Panc1 (cell line): ENCODE results near the gene PFKM. TPM values are rescaled to one million over a fixed set of nuclear protein-coding genes. Genes with fewer than 3 reads are reported as not detected.

Experiments used
- ATAC-seq: fragments of 200-7000 bp; cut with Tn5 transposase; 2 replicates; pipeline ENCODE4 v1.9.1; 2020; ENCODE audit warnings: mild to moderate bottlenecking, moderate library complexity
- BruUV-seq: library from RNA; stranded (reverse); fragments of 400-500 nt; replicated peaks from 2 replicates; lab custom pipeline; 2021; lab: Mats Ljungman, UMichigan
- CTCF ChIA-PET: fragments of 300-600 bp; sonication (Branson Sonifier 250); formaldehyde crosslinking; loops from one replicate; lab custom pipeline; 2022; ENCODE audit warnings: antibody characterized with exemption; lab: Charles Lee
- POLR2A ChIA-PET: fragments of 300-600 bp; sonication (Branson Sonifier 250); formaldehyde crosslinking; loops from one replicate; lab custom pipeline; 2022; ENCODE audit warnings: antibody characterized with exemption; lab: Charles Lee
- DNase-seq: peaks from one replicate; pipeline ENCODE4 v3.0.0-alpha.2; 2010; ENCODE audit warnings: low read depth, low spot score
- H3K27ac ChIP-seq: 2 replicates; pipeline ENCODE4 v1.5.1; 2011; ENCODE audit warnings: mild to moderate bottlenecking, low read length, inconsistent platforms
- H3K27me3 ChIP-seq: fragments of 200-500 bp; sonication (Bioruptor generic); 2 replicates; pipeline ENCODE4 v1.6.0; 2014; ENCODE audit warnings: low read length, inconsistent platforms; ENCODE audit not compliant: control insufficient read depth, insufficient read depth
- H3K36me3 ChIP-seq: fragments of 200-500 bp; sonication (Bioruptor generic); 2 replicates; pipeline ENCODE4 v1.5.1; 2014; ENCODE audit warnings: inconsistent platforms, mild to moderate bottlenecking, low read length, moderate library complexity; ENCODE audit not compliant: control insufficient read depth, insufficient read depth
- H3K4me1 ChIP-seq: 2 replicates; pipeline ENCODE4 v1.5.1; 2011; ENCODE audit warnings: inconsistent platforms, mild to moderate bottlenecking, low read length, moderate library complexity; ENCODE audit not compliant: control insufficient read depth, insufficient read depth
- H3K4me3 ChIP-seq, 2 experiments: 2 replicates each; pipeline ENCODE4 v1.5.1; 2011 to 2012; ENCODE audit warnings: low read depth in 2 of 2, low read length in 2 of 2, mild to moderate bottlenecking in 2 of 2, inconsistent platforms in 1 of 2, moderate library complexity in 1 of 2
- H3K9me3 ChIP-seq: fragments of 200-500 bp; sonication (Bioruptor generic); 2 replicates; pipeline ENCODE4 v1.5.1; 2014; ENCODE audit warnings: low read depth, mild to moderate bottlenecking, inconsistent platforms, low read length, moderate library complexity; ENCODE audit not compliant: control insufficient read depth, insufficient read depth
- POLR2AphosphoS5 ChIP-seq: IDR thresholded peaks from 2 replicates; pipeline ENCODE4 v1.6.1; 2012; ENCODE audit warnings: mild to moderate bottlenecking, low read depth, low read length, moderate library complexity
- SIN3A ChIP-seq: IDR thresholded peaks from 2 replicates; pipeline ENCODE4 v1.6.1; 2012; ENCODE audit warnings: low read depth, mild to moderate bottlenecking, low read length, moderate library complexity, borderline replicate concordance; ENCODE audit not compliant: insufficient read depth
- TCF7L2 ChIP-seq: IDR thresholded peaks from 2 replicates; pipeline ENCODE4 v1.6.1; 2011; ENCODE audit warnings: mild to moderate bottlenecking, low read depth, low read length, inconsistent platforms
- in situ Hi-C: cut with HindIII; loops from 2 replicates; pipeline ENCODE4 v1.10.0; 2016; ENCODE audit warnings: low sequenced_read_pairs, low pct_unique_long_range_greater_than_20kb
- intact Hi-C: fragments of 100-400 bp; cut with micrococcal nuclease; formaldehyde crosslinking; loops from one replicate; pipeline ENCODE4 v1.10.0; 2022; ENCODE audit not compliant: unreplicated experiment
- total RNA-seq: library from RNA; stranded (reverse); gene quantifications from one replicate; pipeline ENCODE4 v1.2.1, GENCODE V29; 2021; ENCODE audit not compliant: unreplicated experiment
- TF ChIP-seq, protein P1 (sequence below): fragments of 450-650 bp; IDR thresholded peaks from 2 replicates; pipeline ENCODE4 v1.5.1; 2017; ENCODE audit warnings: mild to moderate bottlenecking
- TF ChIP-seq, protein P2 (sequence below), 2 experiments: IDR thresholded peaks; 2 replicates each; pipeline ENCODE4 v1.6.1; 2011 to 2012; ENCODE audit warnings: low read depth in 2 of 2, control low read depth in 1 of 2, low read length in 1 of 2, mild to moderate bottlenecking in 1 of 2, moderate library complexity in 1 of 2; ENCODE audit not compliant: insufficient read depth in 1 of 2

Gene PFKM
- total RNA-seq, 1 experiment from 2014 or later: 56.1 TPM

DNA sequence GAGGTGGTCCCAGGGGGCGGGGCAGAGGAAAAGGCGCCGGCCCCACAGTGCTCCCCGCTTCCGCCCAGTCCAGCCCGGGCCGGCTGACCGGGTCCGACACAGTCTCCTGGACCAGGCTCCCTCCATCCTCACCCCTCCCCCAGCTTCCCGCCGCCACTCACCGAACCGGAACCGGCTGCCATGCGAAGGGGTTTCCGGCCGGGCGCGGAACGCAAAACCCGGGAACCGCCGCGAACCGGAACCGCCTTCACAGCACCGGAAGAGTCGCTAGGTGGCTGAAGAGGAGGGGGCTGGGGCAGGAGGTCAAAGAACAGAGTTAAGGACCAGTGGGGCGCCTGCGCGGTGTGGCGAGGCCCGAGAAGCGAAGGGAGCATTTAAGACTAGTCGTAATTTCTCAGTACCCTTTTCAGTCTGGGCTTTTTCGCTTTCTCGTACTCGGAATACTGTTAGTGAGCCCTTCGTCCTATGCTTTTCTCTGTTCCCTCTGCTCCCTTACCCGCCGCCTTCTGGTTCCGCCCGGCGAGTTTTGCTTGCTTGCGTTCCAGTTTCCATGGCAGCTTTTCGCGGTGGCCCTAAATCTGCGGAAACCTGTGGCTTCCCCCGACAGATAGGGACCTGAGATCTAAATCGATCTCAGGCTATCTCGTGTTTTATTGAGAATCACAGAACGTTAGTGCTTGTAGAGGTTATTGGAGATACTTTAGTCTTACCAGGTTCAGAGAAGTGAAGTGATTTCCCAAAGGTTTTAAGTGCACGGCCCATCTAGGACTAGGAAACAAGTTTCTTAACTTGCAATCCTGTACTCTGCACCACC, 13.1 kb upstream of the PFKM start, which contains the start of gene SENP1:
Gene SENP1, minus strand, starts transcription at position 213 of the 814 bp plus-strand sequence. CDS start 4,607 bp downstream, outside the sequence.
- in situ Hi-C loops (no loop called here), intact Hi-C loops (loop anchor here (10.0 kb wide), 1 partner anchor 49 kb away; the partner anchor contains the start of gene ASB8)
- H3K27ac ChIP-seq: peak within 1 kb of the TSS; percentile 100
- peaks cover 20% of the 10 kb centered on the region for H3K4me1 ChIP-seq
- BruUV-seq: no TSS peak
- TF ChIP-seq TCF7L2: no peak
- TF ChIP-seq SIN3A: 0 out of 2 replicates have a peak, but pooled peaks have one; percentile 56
- TF ChIP-seq, protein P1, sequence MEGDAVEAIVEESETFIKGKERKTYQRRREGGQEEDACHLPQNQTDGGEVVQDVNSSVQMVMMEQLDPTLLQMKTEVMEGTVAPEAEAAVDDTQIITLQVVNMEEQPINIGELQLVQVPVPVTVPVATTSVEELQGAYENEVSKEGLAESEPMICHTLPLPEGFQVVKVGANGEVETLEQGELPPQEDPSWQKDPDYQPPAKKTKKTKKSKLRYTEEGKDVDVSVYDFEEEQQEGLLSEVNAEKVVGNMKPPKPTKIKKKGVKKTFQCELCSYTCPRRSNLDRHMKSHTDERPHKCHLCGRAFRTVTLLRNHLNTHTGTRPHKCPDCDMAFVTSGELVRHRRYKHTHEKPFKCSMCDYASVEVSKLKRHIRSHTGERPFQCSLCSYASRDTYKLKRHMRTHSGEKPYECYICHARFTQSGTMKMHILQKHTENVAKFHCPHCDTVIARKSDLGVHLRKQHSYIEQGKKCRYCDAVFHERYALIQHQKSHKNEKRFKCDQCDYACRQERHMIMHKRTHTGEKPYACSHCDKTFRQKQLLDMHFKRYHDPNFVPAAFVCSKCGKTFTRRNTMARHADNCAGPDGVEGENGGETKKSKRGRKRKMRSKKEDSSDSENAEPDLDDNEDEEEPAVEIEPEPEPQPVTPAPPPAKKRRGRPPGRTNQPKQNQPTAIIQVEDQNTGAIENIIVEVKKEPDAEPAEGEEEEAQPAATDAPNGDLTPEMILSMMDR: no peak
- TF ChIP-seq, protein P2, sequence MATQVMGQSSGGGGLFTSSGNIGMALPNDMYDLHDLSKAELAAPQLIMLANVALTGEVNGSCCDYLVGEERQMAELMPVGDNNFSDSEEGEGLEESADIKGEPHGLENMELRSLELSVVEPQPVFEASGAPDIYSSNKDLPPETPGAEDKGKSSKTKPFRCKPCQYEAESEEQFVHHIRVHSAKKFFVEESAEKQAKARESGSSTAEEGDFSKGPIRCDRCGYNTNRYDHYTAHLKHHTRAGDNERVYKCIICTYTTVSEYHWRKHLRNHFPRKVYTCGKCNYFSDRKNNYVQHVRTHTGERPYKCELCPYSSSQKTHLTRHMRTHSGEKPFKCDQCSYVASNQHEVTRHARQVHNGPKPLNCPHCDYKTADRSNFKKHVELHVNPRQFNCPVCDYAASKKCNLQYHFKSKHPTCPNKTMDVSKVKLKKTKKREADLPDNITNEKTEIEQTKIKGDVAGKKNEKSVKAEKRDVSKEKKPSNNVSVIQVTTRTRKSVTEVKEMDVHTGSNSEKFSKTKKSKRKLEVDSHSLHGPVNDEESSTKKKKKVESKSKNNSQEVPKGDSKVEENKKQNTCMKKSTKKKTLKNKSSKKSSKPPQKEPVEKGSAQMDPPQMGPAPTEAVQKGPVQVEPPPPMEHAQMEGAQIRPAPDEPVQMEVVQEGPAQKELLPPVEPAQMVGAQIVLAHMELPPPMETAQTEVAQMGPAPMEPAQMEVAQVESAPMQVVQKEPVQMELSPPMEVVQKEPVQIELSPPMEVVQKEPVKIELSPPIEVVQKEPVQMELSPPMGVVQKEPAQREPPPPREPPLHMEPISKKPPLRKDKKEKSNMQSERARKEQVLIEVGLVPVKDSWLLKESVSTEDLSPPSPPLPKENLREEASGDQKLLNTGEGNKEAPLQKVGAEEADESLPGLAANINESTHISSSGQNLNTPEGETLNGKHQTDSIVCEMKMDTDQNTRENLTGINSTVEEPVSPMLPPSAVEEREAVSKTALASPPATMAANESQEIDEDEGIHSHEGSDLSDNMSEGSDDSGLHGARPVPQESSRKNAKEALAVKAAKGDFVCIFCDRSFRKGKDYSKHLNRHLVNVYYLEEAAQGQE (IDR thresholded peaks at IDR 0.05; ENCODE audit: insufficient read depth in 1 of 2, low read depth in 2 of 2, low read length in 1 of 2): peak in 1 of 2 experiments; percentile 41; a peak in 1 of 4 replicates
- TF ChIP-seq POLR2AphosphoS5: peak; percentile 88; the same call in 1 of the 2 replicates
- POLR2A ChIA-PET: interaction anchor here (0.6 kb wide), 1 partner anchor 914 kb away, joined by 4 read pairs; no protein-coding TSS in a partner anchor
- no peaks in the 10 kb centered on the region for H3K27me3 ChIP-seq
- H3K36me3 ChIP-seq: peaks cover 8% of the 10 kb centered on the region; the same call in 1 of the 2 replicates
- DNase-seq (peak; percentile 58), ATAC-seq (peak; percentile 95)
- H3K9me3 ChIP-seq: no peaks in the 10 kb centered on the region
- CTCF ChIA-PET: interaction anchor here (0.9 kb wide), 1 partner anchor 21 kb away, joined by 3 read pairs; no protein-coding TSS in a partner anchor
- H3K4me3 ChIP-seq: peak within 1 kb of the TSS; percentile 94 to 100

DNA sequence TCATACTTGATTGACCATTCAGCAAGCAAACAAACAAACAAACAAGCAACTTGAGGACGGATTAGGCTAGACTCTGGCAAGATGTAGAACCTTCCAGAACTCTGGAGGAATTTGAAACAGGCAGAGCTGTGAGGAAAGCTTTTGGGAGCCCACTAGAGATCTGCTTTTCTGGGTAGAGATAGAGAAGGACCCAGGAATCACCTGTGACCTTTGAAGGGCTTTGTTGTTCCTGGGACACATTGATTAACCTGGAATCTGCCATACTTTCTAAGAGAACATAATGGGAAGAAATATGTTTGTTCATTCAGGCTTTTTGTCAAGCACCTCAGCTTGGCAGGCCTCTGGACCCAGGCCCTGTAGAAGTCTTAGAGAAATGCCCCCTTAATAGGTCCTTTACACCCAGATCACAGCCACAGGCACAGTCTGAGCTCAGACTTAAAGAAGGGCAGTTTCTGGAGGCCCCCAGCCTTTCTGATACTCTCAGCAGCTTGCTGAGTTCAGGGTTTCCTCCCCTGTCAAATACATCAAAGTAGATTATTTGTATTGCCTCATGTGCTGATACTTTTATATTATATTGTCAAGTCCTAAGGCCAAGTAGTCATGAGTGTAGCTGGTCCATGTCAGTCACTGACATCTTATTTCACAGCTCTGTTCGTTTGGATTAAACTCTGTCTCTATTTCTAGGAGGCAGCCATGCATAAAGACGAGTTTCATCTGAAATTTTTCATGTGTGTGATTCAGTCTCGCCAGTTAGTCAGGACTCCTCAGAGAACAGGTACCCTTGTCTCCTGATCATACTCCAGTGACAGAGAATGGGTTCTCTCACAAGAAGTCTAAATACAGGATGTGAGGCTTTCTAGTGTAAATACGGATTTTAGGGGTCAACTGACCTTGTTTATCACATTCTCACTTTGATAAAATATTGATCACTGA, 12.2 kb upstream of the PFKM start:
- ChIA-PET POLR2A (no interaction called here), CTCF (interaction anchor here (0.9 kb wide), 1 partner anchor 22 kb away, joined by 3 read pairs; no protein-coding TSS in a partner anchor)
- Histone ChIP-seq H3K27ac (peak overlapping the region; percentile 100), H3K9me3 (no peaks in the 10 kb centered on the region), H3K4me1 (peaks cover 20% of the 10 kb centered on the region), H3K36me3 (peaks cover 8% of the 10 kb centered on the region; the same call in 1 of the 2 replicates), H3K4me3 (peak overlapping the region; percentile 94 to 100), H3K27me3 (no peaks in the 10 kb centered on the region)
- TF ChIP-seq, protein P1: no peak
- no peak for TF ChIP-seq SIN3A
- TF ChIP-seq POLR2AphosphoS5: no peak
- no peak for TF ChIP-seq TCF7L2
- TF ChIP-seq, protein P2 (IDR thresholded peaks at IDR 0.05; ENCODE audit: insufficient read depth in 1 of 2, low read depth in 2 of 2, low read length in 1 of 2): no peak
- in situ Hi-C loops: no loop called here
- TSS peak; percentile 86 for BruUV-seq
- intact Hi-C loops: loop anchor here (10.0 kb wide), 1 partner anchor 48 kb away; the partner anchor contains the start of gene ASB8
- DNase-seq (no peak), ATAC-seq (no peak)
